ENCODE measurements around the gene MED13. TPM values are rescaled to one million over a fixed set of nuclear protein-coding genes. Genes with fewer than 3 reads are reported as not detected.
A peak's percentile ranks its signal among the peaks of the same experiment; 100 is the strongest.
"Not testable (repeated sequence)": the region's sequence is repeated elsewhere in the genome, so short reads cannot be mapped to it uniquely, and the experiment has no call there.

MED13 gene
- total RNA-seq, 1 experiment from 2014 or later, result 31.7 TPM

GRCh38 chr17:61997664-61998063, 67.4 kb downstream of the MED13 start:
- peak; percentile 70 for DNase-seq (ENCODE audit: low read depth)

DNA sequence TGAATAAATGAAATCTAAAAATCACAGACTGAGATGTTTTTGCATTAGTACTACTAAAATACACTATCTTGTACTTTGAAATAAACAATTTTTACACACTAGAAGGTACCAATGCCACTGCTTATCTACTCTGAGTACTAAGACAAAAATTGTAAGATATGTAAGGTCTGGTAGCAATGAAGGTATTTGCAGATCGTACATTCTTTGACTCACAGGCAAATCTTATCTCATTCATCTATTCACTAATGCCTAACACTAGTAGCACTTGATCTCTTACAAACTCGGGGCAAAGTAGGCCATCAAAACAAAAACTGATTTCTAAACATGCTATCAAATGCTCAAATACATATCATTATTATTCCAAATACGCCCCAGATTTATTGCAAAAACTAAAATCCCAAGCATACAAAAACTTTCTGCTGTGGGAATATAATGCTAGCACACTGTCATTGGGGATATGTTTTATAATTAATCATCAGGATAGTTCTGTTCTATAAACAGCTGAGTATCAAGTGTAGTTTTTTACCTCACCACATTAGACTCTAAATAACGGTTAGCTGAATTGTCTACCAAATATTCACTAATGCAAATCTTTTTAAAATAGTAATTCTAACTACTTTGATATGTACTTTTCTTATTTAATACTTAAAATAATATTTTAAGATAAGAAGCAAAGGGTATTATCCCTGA, 68.0 kb downstream of the MED13 start:
- no peak for DNase-seq (ENCODE audit: low read depth)

DNA sequence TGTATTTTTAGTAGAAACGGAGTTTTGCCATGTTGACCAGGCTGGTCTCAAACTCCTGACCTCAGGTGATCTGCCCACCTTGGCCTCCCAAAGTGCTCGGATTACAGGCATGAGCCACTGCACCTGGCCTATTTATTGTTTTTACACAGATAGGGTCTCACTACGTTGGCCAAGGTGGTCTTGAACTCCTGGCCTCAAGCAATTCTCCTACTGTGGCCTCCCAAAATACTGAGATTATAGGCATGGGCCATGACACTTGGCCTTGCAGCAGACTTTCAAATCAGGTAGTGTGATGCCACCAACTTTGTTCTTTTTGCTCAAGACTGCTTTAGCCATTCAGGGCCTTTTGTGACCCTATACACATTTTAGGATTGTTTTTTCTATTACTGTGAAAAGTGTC, 75.6 kb downstream of the MED13 start:
- no peak for DNase-seq (ENCODE audit: low read depth)

DNA sequence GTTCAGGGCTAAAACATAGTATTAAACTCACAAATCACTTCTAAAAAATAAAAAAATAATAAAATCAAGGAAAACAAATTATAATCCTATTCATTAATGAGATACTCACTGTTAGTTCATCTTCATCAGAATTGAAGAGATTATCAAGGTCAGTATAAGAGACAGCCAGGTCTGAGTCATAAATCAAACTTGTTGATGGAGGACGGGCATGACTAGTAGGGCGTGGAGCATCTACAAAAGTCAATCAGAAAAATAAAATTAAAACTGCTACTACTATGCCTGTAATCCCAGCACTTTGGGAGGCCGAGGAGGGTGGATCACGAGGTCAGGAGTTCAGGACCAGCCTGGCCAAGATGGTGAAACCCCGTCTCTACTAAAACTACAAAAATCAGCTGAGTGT, 78.2 kb downstream of the MED13 start:
- DNase-seq (ENCODE audit: low read depth), result no peak

DNA sequence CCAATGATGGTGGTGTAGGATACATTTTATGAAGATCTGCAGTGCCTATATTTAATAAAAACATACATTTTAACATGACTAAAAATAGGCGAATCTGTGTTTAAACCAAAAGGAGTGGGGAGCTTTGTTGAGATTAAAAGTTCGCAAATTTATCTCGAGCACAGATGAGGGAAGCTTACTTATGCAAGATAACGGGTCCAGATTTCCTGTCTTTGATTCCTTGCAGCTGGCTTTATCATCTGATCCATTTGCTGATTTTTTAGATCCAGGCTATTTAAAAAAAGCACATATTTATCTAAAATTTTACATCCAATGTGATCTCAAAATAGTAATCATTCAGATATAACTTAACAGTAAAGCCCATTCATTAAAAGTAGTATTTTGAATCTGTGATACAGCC, 80.3 kb downstream of the MED13 start:
- no peak for DNase-seq (ENCODE audit: low read depth)

DNA sequence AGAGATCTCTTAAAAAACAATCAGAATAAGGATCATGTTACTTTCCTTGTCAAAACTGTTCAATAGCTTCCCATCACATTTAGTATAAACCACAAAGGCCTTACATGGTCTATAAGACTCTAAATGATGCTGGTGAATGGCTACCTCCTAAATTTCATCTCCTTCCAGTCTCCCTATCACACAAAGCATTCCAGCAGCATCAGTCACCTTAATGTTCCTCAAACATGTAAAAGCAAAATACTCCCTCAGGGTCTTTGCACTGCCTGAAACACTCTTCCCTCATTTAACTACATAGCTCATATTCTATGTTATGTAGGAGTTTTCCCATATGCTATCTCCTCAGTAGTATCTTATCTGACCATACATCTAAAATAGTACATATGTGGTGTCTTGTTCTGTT, 83.8 kb downstream of the MED13 start:
- peak; percentile 36 for DNase-seq (ENCODE audit: low read depth)

DNA sequence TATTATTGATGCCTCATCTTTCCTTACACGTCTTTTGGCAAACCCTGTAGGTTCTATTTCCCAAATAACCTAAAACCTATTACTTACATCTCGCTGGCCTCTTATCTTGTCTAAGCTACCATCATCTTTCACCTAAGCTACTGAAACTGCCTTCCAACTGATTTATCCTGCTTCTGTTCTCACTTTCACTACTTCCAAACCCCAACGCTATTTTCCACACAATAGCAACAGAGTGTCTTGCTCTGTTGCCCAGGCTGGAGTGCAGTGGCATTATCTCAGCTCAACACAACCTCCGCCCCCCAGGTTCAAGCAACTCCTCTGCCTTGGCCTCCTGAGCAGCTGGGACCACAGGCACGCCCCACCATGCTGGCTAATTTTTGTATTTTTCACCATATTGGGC, 84.5 kb downstream of the MED13 start:
- DNase-seq (ENCODE audit: low read depth), result no peak

- no peak for DNase-seq (ENCODE audit: low read depth)
Measured at GRCh38 chr17:61974115-61974514, 91.0 kb downstream of the MED13 start.

DNA sequence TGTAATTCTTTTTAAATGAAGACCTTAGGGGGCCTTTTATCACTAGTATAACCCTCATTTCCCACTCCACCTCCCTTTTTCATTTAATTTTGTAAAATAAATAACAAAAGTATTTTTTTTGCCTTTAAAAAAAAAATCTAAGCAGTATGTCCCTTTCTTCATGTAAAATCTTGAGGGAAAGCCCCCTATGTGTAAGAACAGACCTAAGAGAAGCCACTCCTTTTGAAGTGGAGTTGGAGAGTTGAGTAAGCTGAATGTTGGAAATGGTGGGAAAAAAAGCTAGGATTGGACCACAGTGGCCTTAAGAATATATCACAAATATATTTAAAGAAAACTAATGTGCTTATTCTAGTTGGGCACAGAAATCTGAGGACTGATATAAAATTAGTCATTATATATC, 92.8 kb downstream of the MED13 start:
- DNase-seq (ENCODE audit: low read depth), result no peak

- DNase-seq (ENCODE audit: low read depth), result no peak
Measured at GRCh38 chr17:61970030-61970429, 95.0 kb downstream of the MED13 start.

DNA sequence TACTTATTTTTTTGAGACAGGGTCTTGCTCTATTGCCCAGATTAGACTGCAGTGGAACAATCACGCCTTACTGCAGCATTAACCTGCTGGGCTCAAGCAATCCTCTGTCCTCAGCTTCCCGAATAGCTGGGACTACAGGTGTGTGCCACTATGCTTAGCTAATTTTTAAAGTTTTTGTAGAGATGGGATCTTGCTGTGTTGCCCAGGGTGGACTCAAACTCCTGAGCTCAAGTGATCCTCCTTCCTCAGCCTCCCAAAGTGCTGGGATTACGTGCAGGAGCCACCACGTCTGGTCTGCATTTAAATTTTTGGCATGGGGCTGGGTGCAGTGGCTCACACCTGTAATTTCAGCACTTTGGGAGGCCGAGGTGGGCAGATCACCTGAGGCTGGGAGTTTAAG, 96.3 kb downstream of the MED13 start:
- no peak for DNase-seq (ENCODE audit: low read depth)

- DNase-seq (ENCODE audit: low read depth), result no peak
Measured at GRCh38 chr17:61967729-61968128, 97.3 kb downstream of the MED13 start.

GRCh38 chr17:61966191-61966590, 98.9 kb downstream of the MED13 start:
- DNase-seq (ENCODE audit: low read depth), result no peak

DNA sequence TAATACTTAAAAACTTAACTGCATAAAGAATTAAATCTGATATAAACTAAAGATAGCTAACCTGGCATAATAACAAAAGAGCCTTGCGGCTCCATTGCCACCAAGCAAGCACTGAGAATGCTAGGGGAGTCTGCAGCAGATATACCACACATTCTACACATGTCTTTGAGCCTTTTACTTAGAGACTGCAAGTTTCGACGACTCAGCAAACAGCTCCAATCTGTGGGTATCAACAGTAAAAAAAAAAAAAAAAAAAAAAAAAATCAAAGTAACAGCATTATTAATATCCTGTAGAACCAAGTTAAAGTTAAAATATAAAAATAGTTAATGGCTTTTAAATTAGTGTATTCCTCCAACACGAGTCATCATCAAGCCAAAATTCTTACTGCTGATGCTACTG, 109.5 kb downstream of the MED13 start:
- no peak for DNase-seq (ENCODE audit: low read depth)

DNA sequence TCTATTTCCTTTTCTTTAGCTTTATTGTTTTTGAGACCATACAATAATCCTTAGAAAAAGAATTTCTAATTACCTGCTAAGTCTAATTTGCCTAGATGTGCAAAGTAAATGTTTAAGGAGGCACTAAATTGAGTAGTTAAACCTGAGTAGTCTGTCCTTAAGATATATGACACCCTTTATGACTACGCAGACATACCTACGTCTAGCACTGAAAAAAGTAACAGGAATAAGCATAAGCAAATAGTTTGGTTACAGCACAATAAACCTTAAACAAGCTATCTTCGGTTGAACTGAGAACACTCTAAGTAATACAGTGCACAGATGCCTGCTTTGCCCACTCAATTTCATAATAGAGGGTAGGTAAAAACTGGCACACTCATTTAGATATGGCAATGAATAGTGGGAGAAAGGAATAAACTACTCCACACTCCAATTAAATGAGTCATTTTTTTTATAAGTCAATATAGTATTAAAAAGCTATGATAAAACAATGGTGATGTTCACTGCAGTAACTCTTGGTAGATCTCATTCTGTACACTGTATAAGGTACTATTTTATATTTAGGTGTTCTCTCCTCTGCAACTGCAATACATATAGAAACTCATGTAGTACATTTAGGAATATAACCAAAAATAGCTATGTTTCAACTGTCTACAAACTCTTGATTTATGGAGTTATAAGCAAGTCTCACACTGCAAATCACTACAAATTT, 117.6 kb downstream of the MED13 start:
- no peak for DNase-seq (ENCODE audit: low read depth)

GRCh38 chr17:61946359-61946758, 118.7 kb downstream of the MED13 start:
- no peak for DNase-seq (ENCODE audit: low read depth)

GRCh38 chr17:61943117-61943516, 122.0 kb downstream of the MED13 start:
- DNase-seq (ENCODE audit: low read depth), result no peak

DNA sequence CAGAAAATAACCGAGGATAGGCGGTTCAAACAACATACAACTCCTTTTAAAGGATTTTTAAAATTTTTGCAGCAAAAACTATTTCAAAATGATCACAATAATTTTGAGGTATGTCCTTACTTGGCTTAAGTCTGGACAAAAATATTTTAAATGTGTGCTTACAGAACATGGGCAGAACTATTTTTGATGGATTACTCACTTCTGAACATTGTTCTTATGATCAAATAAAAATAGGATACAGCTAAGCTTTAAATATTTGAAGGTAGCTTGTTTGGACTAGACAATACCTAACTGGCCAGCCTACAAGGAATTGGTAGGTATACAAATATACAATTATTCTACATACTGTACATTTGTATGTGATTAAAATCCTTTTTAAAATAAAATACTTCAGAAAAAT, 123.0 kb downstream of the MED13 start:
- DNase-seq (ENCODE audit: low read depth), result no peak

GRCh38 chr17:61928101-61928436, 137.0 kb downstream of the MED13 start:
- no peak for DNase-seq (ENCODE audit: low read depth)

GRCh38 chr17:61927208-61928100, 137.6 kb downstream of the MED13 start, which contains the start of gene INTS2:
TSS of gene INTS2 (minus strand) at chr17:61927982. CDS start at chr17:61926644, 1,338 bp downstream.
- DNase-seq (ENCODE audit: low read depth), result peak; percentile 91

- no peak for DNase-seq (ENCODE audit: low read depth)
Measured at GRCh38 chr17:61926826-61927207, 138.3 kb downstream of the MED13 start.

- not testable (repeated sequence) for DNase-seq (ENCODE audit: low read depth)
Measured at GRCh38 chr17:61915162-61915561, 149.9 kb downstream of the MED13 start.

Measured in M059J (cell line).